Measurements from ENCODE around the gene PHF20. TPM values are rescaled to one million over a fixed set of nuclear protein-coding genes. Genes with fewer than 3 reads are reported as not detected.
"Not testable (repeated sequence)": the region's sequence is repeated elsewhere in the genome, so short reads cannot be mapped to it uniquely, and the experiment has no call there.

PHF20 gene
- total RNA-seq, 1 donor from 2014 or later, result 76.1 TPM

DNA sequence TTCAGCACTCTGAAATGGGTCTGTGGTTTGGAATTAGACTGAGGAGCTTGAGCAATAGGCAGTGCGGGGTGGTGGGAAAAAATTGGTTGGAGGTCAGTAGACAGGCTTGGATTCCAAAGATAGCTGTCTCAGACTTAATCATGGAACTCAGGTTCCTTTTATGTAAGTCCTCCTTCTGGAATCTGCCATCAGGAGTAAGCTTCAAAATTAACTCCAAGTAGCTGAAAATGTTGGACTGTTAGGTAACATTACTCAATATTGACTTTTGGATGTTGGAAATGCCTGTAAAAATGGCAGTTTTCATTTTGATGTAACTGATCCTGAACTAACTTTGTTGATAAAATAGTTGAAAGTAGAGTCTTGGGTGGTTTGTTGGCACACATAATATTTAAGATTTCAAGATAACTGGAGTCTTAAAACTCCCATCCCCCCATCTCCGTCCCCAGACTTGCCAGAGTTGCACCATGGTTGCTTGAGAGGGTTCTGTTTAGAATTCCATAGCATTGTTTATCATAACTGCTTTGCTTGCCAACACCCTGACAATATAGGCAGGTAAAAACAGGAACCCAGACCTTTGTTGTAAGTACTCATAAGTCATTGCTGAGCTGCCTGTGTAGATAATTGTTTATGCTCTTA, 83.0 kb downstream of the PHF20 start:
- peaks cover under 1% of the 10 kb centered on the region for H3K9me3 Mint-ChIP-seq (ENCODE audit: unreplicated experiment)
- TF ChIP-seq CTCF (IDR thresholded peaks at IDR 0.05; ENCODE audit: partially characterized antibody, unreplicated experiment), result no peak
- no peak overlapping the region for H3K4me3 Mint-ChIP-seq (ENCODE audit: unreplicated experiment)
- no peak for DNase-seq
- H3K27me3 Mint-ChIP-seq (ENCODE audit: unreplicated experiment), result peaks cover 4% of the 10 kb centered on the region
- no peaks in the 10 kb centered on the region for H3K36me3 Mint-ChIP-seq (ENCODE audit: unreplicated experiment)
- peaks cover 2% of the 10 kb centered on the region for H3K4me1 Mint-ChIP-seq (ENCODE audit: low read depth, unreplicated experiment)
- no peak overlapping the region for H3K27ac Mint-ChIP-seq (ENCODE audit: unreplicated experiment)

DNA sequence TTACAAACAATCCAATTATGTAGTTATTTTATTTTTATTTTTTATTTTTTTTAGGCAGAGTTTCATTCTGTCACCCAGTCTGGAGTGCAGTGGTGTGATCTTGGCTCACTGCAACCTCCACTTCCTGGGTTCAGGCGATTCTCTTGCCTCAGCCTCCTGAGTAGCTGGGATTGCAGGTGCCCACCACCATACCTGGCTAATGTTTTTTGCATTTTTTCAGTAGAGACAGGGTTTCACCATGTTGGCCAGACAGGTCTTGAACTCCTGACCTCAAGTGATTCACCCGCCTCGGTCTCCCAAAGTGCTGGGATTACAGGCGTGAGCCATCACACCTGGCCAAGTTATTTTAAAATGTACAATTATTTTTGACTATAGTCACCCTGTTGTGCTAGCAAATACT, 83.8 kb downstream of the PHF20 start:
- DNase-seq; H3K4me3 Mint-ChIP-seq (ENCODE audit: unreplicated experiment); H3K9me3 Mint-ChIP-seq (ENCODE audit: unreplicated experiment); H3K27ac Mint-ChIP-seq (ENCODE audit: unreplicated experiment); H3K36me3 Mint-ChIP-seq (ENCODE audit: unreplicated experiment); H3K27me3 Mint-ChIP-seq (ENCODE audit: unreplicated experiment); H3K4me1 Mint-ChIP-seq (ENCODE audit: low read depth, unreplicated experiment): not testable (repeated sequence)

- Mint-ChIP-seq H3K27me3 (ENCODE audit: unreplicated experiment) (peaks cover 4% of the 10 kb centered on the region), H3K4me3 (ENCODE audit: unreplicated experiment) (no peak overlapping the region), H3K9me3 (ENCODE audit: unreplicated experiment) (peaks cover 2% of the 10 kb centered on the region), H3K4me1 (ENCODE audit: low read depth, unreplicated experiment) (peaks cover 2% of the 10 kb centered on the region), H3K36me3 (ENCODE audit: unreplicated experiment) (no peaks in the 10 kb centered on the region), H3K27ac (ENCODE audit: unreplicated experiment) (no peak overlapping the region)
- DNase-seq, result no peak
- TF ChIP-seq CTCF (IDR thresholded peaks at IDR 0.05; ENCODE audit: partially characterized antibody, unreplicated experiment), result no peak
These were observed 85.1 kb downstream of the PHF20 start for GRCh38 chr20:35856866-35857265.

- TF ChIP-seq CTCF (IDR thresholded peaks at IDR 0.05; ENCODE audit: partially characterized antibody, unreplicated experiment), result no peak
- no peak for DNase-seq
- Mint-ChIP-seq H3K27me3 (ENCODE audit: unreplicated experiment) (no peaks in the 10 kb centered on the region), H3K36me3 (ENCODE audit: unreplicated experiment) (no peaks in the 10 kb centered on the region), H3K4me3 (ENCODE audit: unreplicated experiment) (no peak overlapping the region), H3K4me1 (ENCODE audit: low read depth, unreplicated experiment) (no peaks in the 10 kb centered on the region), H3K9me3 (ENCODE audit: unreplicated experiment) (peaks cover 1% of the 10 kb centered on the region), H3K27ac (ENCODE audit: unreplicated experiment) (no peak overlapping the region)
These were observed 94.8 kb downstream of the PHF20 start for GRCh38 chr20:35866418-35867202.

DNA sequence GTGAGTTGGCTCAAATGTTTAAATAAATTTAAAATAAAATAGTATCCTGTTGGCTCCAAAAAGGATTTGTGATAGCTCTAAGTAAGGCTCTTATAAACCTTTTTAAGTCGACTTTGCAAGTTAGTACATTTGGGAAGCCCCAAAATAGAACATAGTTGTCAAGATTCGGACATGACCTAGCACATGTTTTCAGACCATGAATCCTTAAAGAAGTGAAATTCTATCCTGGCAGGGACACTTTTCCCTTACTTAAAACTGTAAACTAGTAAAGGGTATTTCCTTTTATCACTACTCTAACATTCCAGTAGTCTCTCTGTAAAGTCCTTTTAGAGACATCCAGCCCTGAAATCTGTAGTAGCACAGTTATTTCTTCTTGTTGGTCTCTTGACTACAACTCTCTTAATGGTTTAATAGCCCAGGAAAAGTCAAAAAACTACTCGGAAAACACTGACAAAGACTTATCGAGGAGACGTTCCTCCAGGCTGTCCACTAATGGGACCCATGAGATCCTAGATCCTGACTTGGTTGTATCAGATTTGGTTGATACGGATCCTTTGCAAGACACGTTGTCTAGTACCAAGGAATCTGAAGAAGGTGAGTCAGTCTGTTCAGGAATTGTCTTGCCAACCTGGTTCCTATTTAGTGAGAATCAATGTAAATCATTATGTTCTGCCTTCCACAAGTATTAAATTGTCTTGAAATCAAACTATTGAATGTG, 98.9 kb downstream of the PHF20 start:
- peaks cover 4% of the 10 kb centered on the region for H3K4me1 Mint-ChIP-seq (ENCODE audit: low read depth, unreplicated experiment)
- no peak overlapping the region for H3K27ac Mint-ChIP-seq (ENCODE audit: unreplicated experiment)
- no peak for DNase-seq
- TF ChIP-seq CTCF (IDR thresholded peaks at IDR 0.05; ENCODE audit: partially characterized antibody, unreplicated experiment), result no peak
- peaks cover 2% of the 10 kb centered on the region for H3K27me3 Mint-ChIP-seq (ENCODE audit: unreplicated experiment)
- H3K4me3 Mint-ChIP-seq (ENCODE audit: unreplicated experiment), result no peak overlapping the region
- no peaks in the 10 kb centered on the region for H3K36me3 Mint-ChIP-seq (ENCODE audit: unreplicated experiment)
- peaks cover 3% of the 10 kb centered on the region for H3K9me3 Mint-ChIP-seq (ENCODE audit: unreplicated experiment)
